Measurements from ENCODE around the gene CABP1.

DNA sequence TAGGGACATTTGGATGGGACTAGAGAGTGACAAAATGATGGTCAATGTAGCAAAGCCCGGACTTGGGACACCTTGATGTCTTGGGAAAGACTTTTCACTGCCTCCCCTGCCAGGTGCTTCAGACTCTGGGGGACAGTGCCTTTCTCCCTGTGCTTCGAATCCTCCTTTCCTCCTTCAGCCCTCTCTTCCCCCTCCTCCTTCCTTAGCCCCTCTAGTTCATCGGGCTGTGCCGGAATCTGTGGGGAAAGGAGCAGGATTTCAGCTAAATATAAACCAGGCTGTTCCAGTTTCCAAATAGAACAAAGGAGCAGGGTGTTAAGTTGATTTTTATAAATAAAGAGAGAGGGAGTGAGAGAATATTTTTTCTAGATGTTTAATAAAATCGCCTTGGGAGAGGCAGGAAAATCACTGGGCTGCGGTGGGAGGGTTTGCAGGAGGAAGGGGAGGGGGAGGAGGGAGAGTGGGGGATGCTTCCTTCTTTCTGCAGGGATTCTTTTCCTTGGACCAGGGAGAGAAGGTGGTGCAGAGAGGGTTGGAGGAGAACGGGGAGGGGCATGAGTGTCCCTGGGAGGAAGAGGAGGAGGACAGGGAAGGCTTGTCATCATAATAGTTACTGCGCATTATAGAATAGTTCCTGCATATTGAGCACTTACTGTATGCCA, 21.3 kb upstream of the CABP1 start:
- TF ChIP-seq CTCF (IDR thresholded peaks at IDR 0.05; ENCODE audit: extremely low read depth in 1 of 2, insufficient read depth in 1 of 2, low read depth in 1 of 2, low read length in 2 of 2): no peak
- TF ChIP-seq EZH2 (IDR thresholded peaks at IDR 0.05; ENCODE audit: borderline replicate concordance, low read depth, low read length, severe bottlenecking): no peak
- TF ChIP-seq GATA2 (IDR thresholded peaks at IDR 0.05; ENCODE audit: insufficient read depth, insufficient read length, low read depth, low read length): no peak
- no peak for TF ChIP-seq POLR2AphosphoS5 (IDR thresholded peaks at IDR 0.05; ENCODE audit: insufficient read depth, low read depth, low read length)
- no peak for TF ChIP-seq POLR2A (IDR thresholded peaks at IDR 0.05; ENCODE audit: low read depth, low read length)
- no peak for TF ChIP-seq MAX (IDR thresholded peaks at IDR 0.05; ENCODE audit: insufficient read depth, insufficient read length)

Data from endothelial cell of umbilical vein (primary cell).